ENCODE measurements around the gene RUSC1. TPM values are rescaled to one million over a fixed set of nuclear protein-coding genes. Genes with fewer than 3 reads are reported as not detected.

RUSC1 gene
- total RNA-seq, 2 donors from 2014 or later = 74.5 to 83.8 TPM

DNA sequence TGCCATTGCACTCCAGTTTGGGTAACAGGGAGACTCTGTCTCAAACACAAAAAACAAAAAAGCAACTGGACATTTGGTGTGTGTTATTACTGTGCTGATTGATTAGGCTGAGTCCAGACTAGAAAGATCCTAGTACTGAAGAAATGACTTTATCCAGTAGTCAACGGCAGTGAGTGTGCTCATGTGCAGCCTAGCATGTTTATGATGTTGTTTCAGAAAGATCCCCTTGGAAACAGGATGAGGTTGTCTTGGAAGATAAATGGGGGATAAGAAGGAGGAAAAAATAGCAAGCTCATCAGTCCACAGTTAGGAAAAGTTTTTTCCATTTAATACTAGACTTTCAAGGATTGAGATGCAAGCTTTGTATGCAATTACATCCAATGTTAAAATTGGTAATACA lies 14.3 kb downstream of the RUSC1 start:
- Mint-ChIP-seq H3K27ac (peak overlapping the region; percentile 55), H3K9me3 (no peaks in the 10 kb centered on the region), H3K4me1 (no peaks in the 10 kb centered on the region), H3K4me3 (no peak overlapping the region), H3K36me3 (ENCODE audit: low read depth) (peaks cover 52% of the 10 kb centered on the region), H3K27me3 (ENCODE audit: insufficient read depth) (no peaks in the 10 kb centered on the region)
- Histone ChIP-seq H3K4me1 (ENCODE audit: control insufficient read depth, insufficient read depth, low read length) (no peaks in the 10 kb centered on the region), H3K9me3 (ENCODE audit: control insufficient read depth, low read length) (no peaks in the 10 kb centered on the region), H3K9ac (ENCODE audit: extremely low read depth, low read length, poor library complexity, severe bottlenecking) (no peak overlapping the region), H3K27ac (ENCODE audit: low read depth, low read length) (no peak overlapping the region), H3K36me3 (ENCODE audit: control insufficient read depth, insufficient read depth, low read length) (peaks cover 72% of the 10 kb centered on the region), H3K27me3 (ENCODE audit: control insufficient read depth, insufficient read depth, low read length, poor library complexity, severe bottlenecking) (no peaks in the 10 kb centered on the region), H3K4me3 (ENCODE audit: low read length) (no peak overlapping the region)
- WGBS, 2 experiments (ENCODE audit: insufficient coverage in 1 of 2, insufficient read length in 1 of 2) = 100% methylated on average over 1 of the region's 1 CpG
- no peak for TF ChIP-seq CTCF (conservative IDR thresholded peaks at IDR 0.05)
- no peak for DNase-seq

DNA sequence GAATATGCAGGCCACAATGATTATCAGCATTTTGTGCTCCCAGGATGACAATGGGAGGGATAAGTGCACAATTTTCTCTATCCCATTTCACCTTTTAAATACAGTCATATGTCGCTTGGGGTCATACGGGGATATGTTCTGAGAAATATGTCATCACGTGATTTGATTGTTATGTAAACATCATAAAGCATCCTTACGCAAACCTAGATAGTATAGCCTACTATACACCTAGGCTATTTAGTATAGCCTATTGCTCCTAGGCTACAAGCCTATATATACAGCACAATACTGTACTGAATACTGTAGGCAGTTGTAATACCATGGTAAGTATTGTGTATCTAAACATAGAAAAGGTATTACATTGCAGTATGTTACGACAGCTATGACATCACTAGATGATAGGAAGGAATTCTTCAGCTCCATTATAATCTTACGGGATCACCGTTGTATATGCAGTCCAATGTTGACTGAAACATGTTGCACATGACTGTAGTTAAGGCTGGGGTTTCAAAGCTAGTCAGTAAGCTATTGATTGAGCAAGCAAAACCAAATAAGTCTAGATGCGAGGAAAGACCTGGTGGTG lies 18.9 kb downstream of the RUSC1 start:
- Mint-ChIP-seq H3K27me3 (ENCODE audit: insufficient read depth) (no peaks in the 10 kb centered on the region), H3K4me3 (no peak overlapping the region), H3K9me3 (no peaks in the 10 kb centered on the region)

GRCh38 chr1:155342842-155343241 lies 22.1 kb downstream of the RUSC1 start:
- no peak for TF ChIP-seq CTCF (conservative IDR thresholded peaks at IDR 0.05)
- Histone ChIP-seq H3K4me3 (ENCODE audit: low read length) (no peak overlapping the region), H3K36me3 (ENCODE audit: control insufficient read depth, insufficient read depth, low read length) (peaks cover 79% of the 10 kb centered on the region), H3K27ac (ENCODE audit: low read depth, low read length) (no peak overlapping the region), H3K4me1 (ENCODE audit: control insufficient read depth, insufficient read depth, low read length) (peaks cover 1% of the 10 kb centered on the region), H3K9ac (ENCODE audit: extremely low read depth, low read length, poor library complexity, severe bottlenecking) (no peak overlapping the region), H3K27me3 (ENCODE audit: control insufficient read depth, insufficient read depth, low read length, poor library complexity, severe bottlenecking) (no peaks in the 10 kb centered on the region), H3K9me3 (ENCODE audit: control insufficient read depth, low read length) (no peaks in the 10 kb centered on the region)
- Mint-ChIP-seq H3K27ac (no peak overlapping the region), H3K27me3 (ENCODE audit: insufficient read depth) (no peaks in the 10 kb centered on the region), H3K4me3 (no peak overlapping the region), H3K9me3 (no peaks in the 10 kb centered on the region), H3K4me1 (peaks cover 7% of the 10 kb centered on the region), H3K36me3 (ENCODE audit: low read depth) (peaks cover 61% of the 10 kb centered on the region)
- no peak for DNase-seq
- WGBS, 2 experiments (ENCODE audit: insufficient coverage in 1 of 2, insufficient read length in 1 of 2) = 90 to 100% methylated on average over 1 to 3 of the region's 3 CpGs

More for the DNA sequence above, 18.9 kb downstream of the RUSC1 start:
- no peak overlapping the region for H3K27ac Mint-ChIP-seq
- DNase-seq = no peak
- TF ChIP-seq CTCF (conservative IDR thresholded peaks at IDR 0.05) = no peak
- H3K4me1 ChIP-seq (ENCODE audit: control insufficient read depth, insufficient read depth, low read length) = no peaks in the 10 kb centered on the region
- no peaks in the 10 kb centered on the region for H3K27me3 ChIP-seq (ENCODE audit: control insufficient read depth, insufficient read depth, low read length, poor library complexity, severe bottlenecking)
- H3K36me3 ChIP-seq (ENCODE audit: control insufficient read depth, insufficient read depth, low read length) = peaks cover 88% of the 10 kb centered on the region
- no peak overlapping the region for H3K4me3 ChIP-seq (ENCODE audit: low read length)
- WGBS, 2 experiments (ENCODE audit: insufficient coverage in 1 of 2, insufficient read length in 1 of 2) = 90 to 98% methylated on average over 4 to 8 of the region's 8 CpGs
- H3K9me3 ChIP-seq (ENCODE audit: control insufficient read depth, low read length) = no peaks in the 10 kb centered on the region
- H3K4me1 Mint-ChIP-seq = no peaks in the 10 kb centered on the region
- peaks cover 64% of the 10 kb centered on the region for H3K36me3 Mint-ChIP-seq (ENCODE audit: low read depth)
- H3K27ac ChIP-seq (ENCODE audit: low read depth, low read length) = no peak overlapping the region
- H3K9ac ChIP-seq (ENCODE audit: extremely low read depth, low read length, poor library complexity, severe bottlenecking) = no peak overlapping the region

Data from endodermal cell (in vitro differentiated cells).